RWPE2 (cell line): ENCODE measurements around the gene RFWD3.

ENCODE experiments used
- ATAC-seq: fragments of 200-7000 bp; cut with Tn5 transposase; 3 replicates; pipeline ENCODE4 v1.9.1; 2021; ENCODE audit warnings: low read depth
- DNase-seq: peaks from one replicate; pipeline ENCODE4 v3.0.0-alpha.2; 2020; ENCODE audit warnings: low spot score
- H3K27ac ChIP-seq: fragments of 450-650 bp; 2 replicates; pipeline ENCODE4 v1.5.1; 2017; ENCODE audit warnings: mild to moderate bottlenecking; ENCODE audit not compliant: poor library complexity, severe bottlenecking
- H3K27me3 ChIP-seq: fragments of 250-450 bp; sonication (Bioruptor Pico); 2 replicates; pipeline ENCODE4 v1.5.1; 2021; ENCODE audit warnings: mild to moderate bottlenecking, moderate library complexity; ENCODE audit not compliant: insufficient read depth, poor library complexity, severe bottlenecking
- H3K36me3 ChIP-seq: fragments of 250-450 bp; sonication (Bioruptor Pico); 2 replicates; pipeline ENCODE4 v1.5.1; 2020; ENCODE audit warnings: low read depth, mild to moderate bottlenecking, moderate library complexity
- H3K4me1 ChIP-seq: fragments of 250-450 bp; sonication (Bioruptor Pico); 2 replicates; pipeline ENCODE4 v1.5.1; 2021; ENCODE audit warnings: mild to moderate bottlenecking, moderate library complexity; ENCODE audit not compliant: insufficient read depth, poor library complexity, severe bottlenecking
- H3K4me3 ChIP-seq: fragments of 250-450 bp; sonication (Bioruptor Pico); 2 replicates; pipeline ENCODE4 v1.5.1; 2021; ENCODE audit warnings: mild to moderate bottlenecking, moderate library complexity; ENCODE audit not compliant: severe bottlenecking
- H3K9me3 ChIP-seq: fragments of 250-450 bp; sonication (Bioruptor Pico); 2 replicates; pipeline ENCODE4 v1.5.1; 2021; ENCODE audit warnings: mild to moderate bottlenecking, moderate library complexity; ENCODE audit not compliant: severe bottlenecking
- CTCF ChIP-seq: fragments of 450-650 bp; IDR thresholded peaks from one replicate; pipeline ENCODE4 v1.5.1; 2017; ENCODE audit warnings: mild to moderate bottlenecking, moderate library complexity; ENCODE audit not compliant: poor library complexity, severe bottlenecking

RFWD3 gene

GRCh38 chr16:74667255-74667700 lies 601 bp upstream of the RFWD3 start:
- Histone ChIP-seq H3K4me3 (peak overlapping the region; percentile 83), H3K36me3 (peaks cover 38% of the 10 kb centered on the region), H3K4me1 (peaks cover 5% of the 10 kb centered on the region), H3K9me3 (no peaks in the 10 kb centered on the region), H3K27me3 (no peaks in the 10 kb centered on the region), H3K27ac (peak overlapping the region; percentile 51)
- ATAC-seq (no peak), DNase-seq (no peak)
- TF ChIP-seq CTCF: no peak

GRCh38 chr16:74666010-74666421 lies 661 bp downstream of the RFWD3 start:
- Histone ChIP-seq H3K27me3 (no peaks in the 10 kb centered on the region), H3K27ac (peak overlapping the region; percentile 51), H3K9me3 (no peaks in the 10 kb centered on the region), H3K4me1 (peaks cover 5% of the 10 kb centered on the region), H3K4me3 (peak overlapping the region; percentile 83), H3K36me3 (peaks cover 51% of the 10 kb centered on the region)
- ATAC-seq (no peak), DNase-seq (no peak)
- TF ChIP-seq CTCF: no peak

- no peak for DNase-seq
- Histone ChIP-seq H3K9me3 (no peaks in the 10 kb centered on the region), H3K4me1 (peaks cover 5% of the 10 kb centered on the region), H3K27me3 (no peaks in the 10 kb centered on the region), H3K36me3 (peaks cover 98% of the 10 kb centered on the region), H3K4me3 (no peak overlapping the region), H3K27ac (no peak overlapping the region)
- no peak for ATAC-seq
- no peak for TF ChIP-seq CTCF
These were observed 5.6 kb downstream of the RFWD3 start for GRCh38 chr16:74661064-74661463.

GRCh38 chr16:74660383-74660782 lies 6.3 kb downstream of the RFWD3 start:
- Histone ChIP-seq H3K36me3 (peaks cover 96% of the 10 kb centered on the region), H3K9me3 (no peaks in the 10 kb centered on the region), H3K27ac (no peak overlapping the region), H3K4me1 (no peaks in the 10 kb centered on the region), H3K4me3 (no peak overlapping the region), H3K27me3 (no peaks in the 10 kb centered on the region)
- DNase-seq (no peak), ATAC-seq (no peak)
- TF ChIP-seq CTCF: no peak

- Histone ChIP-seq H3K27ac (no peak overlapping the region), H3K4me1 (no peaks in the 10 kb centered on the region), H3K9me3 (no peaks in the 10 kb centered on the region), H3K36me3 (peaks cover 93% of the 10 kb centered on the region), H3K27me3 (no peaks in the 10 kb centered on the region), H3K4me3 (no peak overlapping the region)
- TF ChIP-seq CTCF: no peak
- DNase-seq: no peak
- no peak for ATAC-seq
These were observed 7.6 kb downstream of the RFWD3 start for GRCh38 chr16:74659041-74659440.
